DND-41 (cell line): ENCODE results near the gene MAST4.

Source experiments
- EZH2 ChIP-seq: IDR thresholded peaks from 3 replicates; pipeline ENCODE4 v1.6.1; 2012; ENCODE audit warnings: borderline replicate concordance, low read depth, mild to moderate bottlenecking, moderate library complexity, low read length, inconsistent platforms; ENCODE audit not compliant: severe bottlenecking
- TF ChIP-seq, protein P1 (sequence below): IDR thresholded peaks from 2 replicates; pipeline ENCODE4 v1.5.1; 2012; ENCODE audit warnings: borderline replicate concordance, low read length, moderate library complexity, mild to moderate bottlenecking; ENCODE audit not compliant: poor library complexity, severe bottlenecking; ENCODE audit errors: extremely low read depth

DNA sequence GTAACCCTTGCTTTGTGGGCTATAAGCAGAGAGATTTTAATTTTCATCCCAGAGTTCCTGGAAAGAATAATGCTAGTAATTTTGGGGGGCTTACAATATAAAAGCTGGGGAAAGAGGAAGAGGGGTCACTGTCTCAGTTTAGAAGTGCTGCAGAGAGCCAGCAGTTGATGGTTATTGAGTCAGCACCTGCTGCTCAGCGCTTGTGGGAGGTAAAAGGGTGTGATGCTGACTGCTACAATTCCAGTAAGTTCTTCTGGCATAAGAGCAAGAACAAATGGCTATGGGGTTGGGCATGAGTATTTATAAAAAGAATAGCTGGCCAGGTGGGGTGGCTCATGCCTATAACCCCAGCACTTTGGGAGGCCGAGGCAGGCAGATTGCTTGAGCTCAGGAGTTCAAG lies 88.5 kb downstream of the MAST4 start:
- TF ChIP-seq, protein P1, sequence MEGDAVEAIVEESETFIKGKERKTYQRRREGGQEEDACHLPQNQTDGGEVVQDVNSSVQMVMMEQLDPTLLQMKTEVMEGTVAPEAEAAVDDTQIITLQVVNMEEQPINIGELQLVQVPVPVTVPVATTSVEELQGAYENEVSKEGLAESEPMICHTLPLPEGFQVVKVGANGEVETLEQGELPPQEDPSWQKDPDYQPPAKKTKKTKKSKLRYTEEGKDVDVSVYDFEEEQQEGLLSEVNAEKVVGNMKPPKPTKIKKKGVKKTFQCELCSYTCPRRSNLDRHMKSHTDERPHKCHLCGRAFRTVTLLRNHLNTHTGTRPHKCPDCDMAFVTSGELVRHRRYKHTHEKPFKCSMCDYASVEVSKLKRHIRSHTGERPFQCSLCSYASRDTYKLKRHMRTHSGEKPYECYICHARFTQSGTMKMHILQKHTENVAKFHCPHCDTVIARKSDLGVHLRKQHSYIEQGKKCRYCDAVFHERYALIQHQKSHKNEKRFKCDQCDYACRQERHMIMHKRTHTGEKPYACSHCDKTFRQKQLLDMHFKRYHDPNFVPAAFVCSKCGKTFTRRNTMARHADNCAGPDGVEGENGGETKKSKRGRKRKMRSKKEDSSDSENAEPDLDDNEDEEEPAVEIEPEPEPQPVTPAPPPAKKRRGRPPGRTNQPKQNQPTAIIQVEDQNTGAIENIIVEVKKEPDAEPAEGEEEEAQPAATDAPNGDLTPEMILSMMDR, result no peak
- no peak for TF ChIP-seq EZH2
